GM21737 (cell line): ENCODE data around the gene NHS.

ENCODE experiments used
- ATAC-seq: cut with Tn5 transposase; IDR thresholded peaks from one replicate; pipeline ENCODE4 v1.9.1; 2021; ENCODE audit warnings: mild to moderate bottlenecking, moderate library complexity; ENCODE audit not compliant: unreplicated experiment

The NHS gene

DNA sequence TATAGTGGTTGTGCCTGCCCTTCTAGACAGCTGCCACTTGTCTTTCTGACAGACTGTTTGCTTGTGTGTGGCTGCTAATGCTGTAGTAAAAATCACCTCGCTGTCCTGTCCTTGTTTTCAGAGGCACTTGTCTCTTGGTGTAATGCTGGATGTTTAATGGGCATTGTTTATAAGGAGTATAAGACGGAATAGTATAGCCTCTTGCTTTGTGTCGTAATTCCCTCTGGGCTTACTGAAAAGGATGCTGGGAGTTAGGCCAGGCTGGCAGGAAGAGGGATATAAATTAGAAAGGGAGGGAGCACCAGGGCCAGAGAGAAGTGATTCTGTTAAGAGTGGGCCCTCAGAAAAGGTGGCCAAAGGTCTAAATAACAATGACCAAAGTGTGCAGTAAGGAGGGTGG, 29.0 kb downstream of the NHS start:
- no peak for ATAC-seq

- ATAC-seq = no peak
These were observed 30.4 kb downstream of the NHS start for GRCh38 chrX:17405225-17405969.

DNA sequence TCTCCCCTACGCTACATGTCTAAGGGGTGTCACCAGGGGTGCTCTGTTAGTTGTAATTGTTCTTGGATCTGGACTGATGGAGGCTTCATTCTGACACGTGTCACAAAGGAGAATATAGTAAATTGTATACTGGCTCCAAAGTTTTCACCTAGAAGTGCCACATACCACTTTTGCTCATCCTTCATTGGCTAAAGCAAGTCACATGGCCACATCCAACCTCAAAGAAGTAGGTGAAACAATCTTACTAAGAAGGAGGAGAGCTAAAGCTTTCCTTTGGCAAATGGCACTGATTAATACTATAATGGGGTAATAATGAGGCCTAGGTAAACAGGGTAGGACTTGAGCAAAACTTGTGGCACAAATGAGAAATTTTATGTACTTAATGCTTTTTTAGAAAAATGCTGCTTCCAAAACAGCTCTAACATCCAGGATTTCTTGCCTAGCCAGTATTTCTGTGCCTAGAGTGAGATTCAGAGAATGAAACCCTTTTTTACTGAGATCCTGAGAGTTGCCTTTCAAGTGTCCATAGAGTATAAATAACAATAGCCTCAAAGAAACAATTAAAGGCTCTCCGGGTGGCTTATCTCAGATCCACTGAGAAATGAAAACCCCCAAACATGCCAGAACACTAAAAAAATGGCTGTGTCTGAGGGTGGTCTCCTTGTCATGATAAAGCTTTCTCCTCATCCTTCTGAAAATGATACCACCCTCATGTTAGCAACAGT, 34.7 kb downstream of the NHS start:
- ATAC-seq = no peak

DNA sequence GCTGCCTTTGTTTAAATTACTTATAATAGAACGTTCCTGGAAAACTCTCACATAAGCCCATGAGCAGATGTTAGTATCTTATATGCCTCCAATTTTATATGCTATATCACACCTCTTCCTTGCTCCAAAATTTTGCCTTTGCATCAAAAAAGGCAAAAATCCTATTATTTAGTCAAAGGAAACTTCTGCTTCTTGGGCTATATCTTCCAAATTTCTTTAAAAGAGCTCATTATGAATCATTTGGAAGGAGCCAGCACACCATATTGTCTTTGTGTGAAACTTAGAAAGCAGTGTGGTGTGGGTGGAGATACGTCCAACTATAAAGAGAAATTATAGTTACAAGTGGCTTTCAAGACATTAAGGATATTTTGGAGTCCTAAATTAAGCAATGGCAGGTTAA, 35.7 kb downstream of the NHS start:
- no peak for ATAC-seq

- ATAC-seq = no peak
These were observed 36.2 kb downstream of the NHS start for GRCh38 chrX:17411205-17411604.

DNA sequence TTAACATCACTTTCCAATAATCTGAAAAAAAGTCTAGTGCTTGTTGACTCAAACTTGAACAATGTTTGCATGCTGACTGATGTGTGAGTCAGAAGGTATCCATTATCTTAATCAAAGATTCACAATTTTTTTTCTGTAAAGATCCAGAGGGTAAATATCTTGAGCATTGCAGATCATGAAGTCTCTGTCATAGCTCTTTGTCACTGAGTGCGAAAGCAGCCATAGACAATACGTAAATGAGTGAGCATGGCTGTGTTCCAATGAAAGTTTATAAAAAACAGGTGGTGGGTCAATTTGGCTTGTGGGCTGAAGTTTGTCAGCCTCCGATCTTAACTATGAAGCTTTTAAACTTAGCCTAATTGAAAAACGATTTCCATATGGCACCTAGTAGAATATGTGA, 37.7 kb downstream of the NHS start:
- no peak for ATAC-seq

DNA sequence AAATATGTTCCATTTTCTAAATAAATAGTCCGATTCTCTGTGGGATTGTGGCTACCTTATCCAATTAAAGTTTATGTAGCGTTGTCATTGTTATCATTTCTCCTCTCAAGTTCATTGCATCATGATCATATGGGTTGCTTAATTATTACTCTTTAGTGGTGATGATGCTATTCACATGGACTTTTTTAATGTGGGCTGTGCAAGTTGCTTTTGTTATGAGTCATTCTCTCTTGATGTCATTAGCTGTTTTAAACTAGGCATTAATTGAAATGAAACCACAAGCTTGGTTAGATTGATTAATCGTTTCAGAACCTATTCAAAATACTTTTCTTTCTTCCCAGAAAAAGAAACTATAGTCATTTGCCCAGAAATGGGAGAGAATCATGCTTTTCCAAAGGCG, 38.2 kb downstream of the NHS start:
- ATAC-seq = no peak

- no peak for ATAC-seq
These were observed 39.1 kb downstream of the NHS start for GRCh38 chrX:17414027-17414658.

DNA sequence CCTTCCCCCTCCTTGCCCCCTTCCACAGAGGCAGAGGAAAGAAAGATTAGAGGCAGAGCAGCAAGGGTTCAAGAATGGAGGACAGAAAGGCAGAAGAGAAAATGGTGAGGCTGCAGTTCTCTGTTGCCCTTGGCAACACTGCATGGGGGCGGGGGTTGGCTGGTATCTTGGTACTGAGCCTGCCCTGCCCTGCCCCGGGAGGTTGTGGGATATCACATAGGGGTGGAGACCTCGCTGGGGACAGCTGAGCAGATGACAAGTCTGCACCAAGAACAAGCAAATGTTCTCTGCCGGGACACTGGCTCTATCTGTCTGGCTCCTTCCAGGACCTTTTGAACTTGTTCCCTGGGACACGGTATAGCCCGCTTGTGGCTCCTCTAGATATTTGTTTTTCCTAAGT, 39.8 kb downstream of the NHS start:
- no peak for ATAC-seq

- ATAC-seq = no peak
These were observed 40.3 kb downstream of the NHS start for GRCh38 chrX:17415242-17415810.

GRCh38 chrX:17417372-17417771, 42.4 kb downstream of the NHS start:
- ATAC-seq = no peak

DNA sequence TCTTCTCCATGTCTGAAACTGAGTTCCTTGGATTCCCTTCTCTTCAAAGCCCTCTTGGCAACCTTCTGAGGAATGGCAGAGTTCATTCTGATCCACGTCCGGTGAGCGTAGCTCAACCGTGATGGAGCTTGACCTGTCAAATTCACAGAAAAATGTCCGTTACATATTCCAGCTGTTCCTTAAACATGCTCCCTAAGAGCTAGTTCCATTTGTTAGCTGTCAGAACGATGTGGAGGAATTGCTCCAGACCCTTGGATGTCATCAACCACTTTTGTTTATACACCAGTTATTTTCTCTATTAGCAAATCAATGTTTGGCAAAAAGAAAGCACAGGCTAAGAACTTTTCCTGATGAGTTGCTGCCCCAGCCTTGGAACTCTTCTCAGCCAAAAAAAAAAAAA, 50.1 kb downstream of the NHS start:
- no peak for ATAC-seq

GRCh38 chrX:17425551-17425950, 50.6 kb downstream of the NHS start:
- ATAC-seq = no peak

- ATAC-seq = no peak
These were observed 56.2 kb downstream of the NHS start for GRCh38 chrX:17431171-17431570.

GRCh38 chrX:17432158-17432557, 57.2 kb downstream of the NHS start:
- no peak for ATAC-seq

GRCh38 chrX:17433965-17434364, 59.0 kb downstream of the NHS start:
- no peak for ATAC-seq

DNA sequence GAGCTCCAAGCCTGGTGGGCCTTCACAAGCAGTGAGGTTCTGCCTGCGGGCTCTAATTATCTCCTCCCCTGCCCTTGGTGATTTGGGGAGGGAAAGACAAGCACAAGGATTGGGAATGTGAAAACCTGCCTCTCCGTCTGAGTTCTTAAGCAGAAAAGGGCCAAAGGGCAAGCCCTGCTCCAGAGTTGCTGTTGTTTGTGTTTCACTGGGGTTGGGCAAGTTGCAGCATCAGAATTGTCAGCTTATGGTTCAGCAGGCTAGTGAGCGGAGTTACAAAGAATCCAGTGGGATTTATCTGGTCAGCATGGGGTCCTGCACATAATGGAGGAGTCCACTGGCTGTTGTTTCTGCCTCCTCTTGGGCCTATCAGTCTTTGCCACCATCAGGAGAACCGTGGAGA, 60.5 kb downstream of the NHS start:
- ATAC-seq = no peak

GRCh38 chrX:17438221-17438620, 63.2 kb downstream of the NHS start:
- no peak for ATAC-seq

DNA sequence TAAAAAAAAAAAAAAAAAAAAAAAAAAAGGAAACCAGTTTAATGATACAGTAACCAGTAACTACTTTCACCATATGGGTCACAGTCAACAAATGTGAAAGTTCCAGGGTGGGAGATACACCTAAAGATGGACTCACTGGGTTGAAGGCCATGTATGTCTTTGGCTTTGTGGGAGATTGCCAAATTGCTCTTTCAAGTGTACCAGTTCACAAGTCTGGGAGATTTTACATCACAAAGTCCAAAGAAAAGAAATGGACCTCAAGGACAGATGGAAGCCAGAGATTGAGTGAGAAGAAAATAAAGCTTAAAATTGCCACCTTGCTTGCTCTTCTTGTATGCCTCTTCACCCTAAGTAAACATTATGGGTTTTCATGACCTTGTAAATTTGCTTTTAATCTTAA, 65.3 kb downstream of the NHS start:
- no peak for ATAC-seq

DNA sequence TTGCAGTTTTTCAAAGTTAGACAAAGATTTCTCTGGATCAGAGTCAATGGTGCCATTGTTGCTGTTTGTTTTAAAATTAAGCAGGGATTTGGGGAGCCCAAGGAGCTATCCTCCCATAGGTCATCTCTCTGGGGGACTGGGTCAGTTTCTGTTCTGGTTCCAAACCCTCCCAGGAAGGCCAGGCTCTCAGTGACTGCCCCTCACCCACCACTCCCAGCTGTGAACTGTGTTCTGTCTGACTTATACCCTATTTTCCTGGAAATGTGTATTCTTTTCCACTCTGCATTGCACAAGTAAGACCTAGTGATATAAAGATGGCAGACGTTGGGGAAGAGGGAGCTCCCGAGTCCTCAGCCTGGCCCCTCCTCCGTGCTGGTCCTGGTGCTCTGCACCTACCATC, 65.8 kb downstream of the NHS start:
- no peak for ATAC-seq

- ATAC-seq = no peak
These were observed 67.0 kb downstream of the NHS start for GRCh38 chrX:17441965-17442364.

- ATAC-seq = no peak
These were observed 67.9 kb downstream of the NHS start for GRCh38 chrX:17442898-17443297.
